HG03097 (cell line): ENCODE data around the gene IQCM.

Source experiments
- ATAC-seq: cut with Tn5 transposase; IDR thresholded peaks from one replicate; pipeline ENCODE4 v1.9.1; 2021; ENCODE audit not compliant: unreplicated experiment, low FRiP score

The IQCM gene

GRCh38 chr4:149815743-149816142 is at the start of gene IQCM:
Gene IQCM (minus strand): TSS chr4:149815843. CDS start chr4:149742691, 73,152 bp downstream.
- ATAC-seq = no peak

DNA sequence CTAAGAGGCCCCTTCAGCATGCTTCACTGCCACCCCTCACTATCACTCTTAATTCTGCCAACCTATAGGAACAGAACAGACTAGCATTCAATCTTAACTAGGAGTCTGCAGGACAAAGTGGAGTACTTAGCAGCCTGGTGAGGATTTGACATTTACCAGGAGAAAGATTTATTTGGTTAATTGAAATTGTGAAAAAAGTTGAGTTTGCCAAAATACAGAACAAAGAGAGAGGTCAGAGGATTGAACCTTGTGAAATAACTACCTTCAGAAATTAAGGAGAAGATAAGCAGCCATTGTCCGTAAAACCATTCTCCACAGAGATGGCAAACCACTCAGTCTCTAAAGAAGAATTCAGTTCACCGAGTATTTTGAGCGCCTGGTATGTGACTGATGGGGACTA is 41.8 kb upstream of the IQCM start:
- ATAC-seq = no peak

DNA sequence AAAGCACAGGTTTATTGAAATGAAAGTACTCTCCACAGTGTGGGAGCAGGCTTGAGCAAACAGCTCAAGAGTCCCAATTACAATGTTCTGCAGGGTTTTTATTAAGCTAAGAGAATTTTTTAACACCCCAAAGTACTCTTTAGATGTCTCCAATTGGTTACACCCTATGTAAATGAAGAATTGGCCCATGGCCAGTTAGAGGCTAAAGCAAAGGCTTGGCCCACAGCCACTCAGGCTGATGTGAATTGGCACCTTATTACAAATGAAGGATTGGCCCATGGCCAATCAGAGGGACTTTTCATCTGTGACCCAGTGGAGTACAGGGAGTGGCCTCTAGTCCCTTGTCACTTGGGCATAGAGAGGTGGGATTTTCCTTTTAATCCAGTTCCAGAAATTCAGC is 30.1 kb upstream of the IQCM start:
- no peak for ATAC-seq

DNA sequence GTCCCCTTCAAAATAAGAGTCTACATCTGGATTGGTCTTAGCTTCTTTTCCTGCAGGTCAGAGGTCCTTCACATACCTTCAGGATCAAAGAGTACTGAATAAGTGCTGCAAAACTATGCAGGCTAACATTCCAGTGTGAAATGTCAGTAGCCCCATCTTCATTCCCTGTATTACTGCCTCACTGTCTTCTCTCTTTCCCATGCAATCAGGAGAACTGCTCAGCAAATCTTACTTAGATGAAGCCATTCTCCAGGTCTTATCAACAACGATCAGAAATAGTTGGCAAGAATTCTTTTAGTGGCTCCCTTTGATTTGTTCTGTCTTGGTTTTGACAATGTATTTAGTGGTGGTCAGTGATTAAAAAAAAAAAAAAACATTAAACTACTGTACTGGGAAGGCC is 26.0 kb upstream of the IQCM start:
- ATAC-seq = no peak

GRCh38 chr4:149838036-149838435 is 22.4 kb upstream of the IQCM start:
- ATAC-seq = no peak

DNA sequence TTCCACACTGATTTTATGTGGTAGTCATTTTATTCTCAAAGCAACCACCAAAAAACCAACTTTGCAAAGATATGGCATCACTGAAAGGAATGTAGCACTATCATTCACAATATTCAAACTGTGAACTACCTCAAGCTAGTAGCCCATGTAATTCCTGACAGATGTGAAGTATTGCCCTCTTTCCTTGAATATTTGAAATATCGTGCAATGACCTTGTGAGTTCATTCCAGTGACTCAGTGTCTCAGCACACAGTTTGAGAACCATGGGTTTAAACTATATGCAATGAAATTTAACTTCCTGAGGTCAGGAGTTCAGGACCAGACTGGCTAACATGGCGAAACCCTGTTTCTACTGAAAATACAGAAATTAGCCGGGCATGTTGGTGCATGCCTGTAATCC is 20.9 kb upstream of the IQCM start:
- no peak for ATAC-seq

- no peak for ATAC-seq
Measured at GRCh38 chr4:149835280-149835679, 19.6 kb upstream of the IQCM start.

- no peak for ATAC-seq
Measured at GRCh38 chr4:149831656-149832208, 16.1 kb upstream of the IQCM start.

- ATAC-seq = no peak
Measured at GRCh38 chr4:149830823-149831222, 15.2 kb upstream of the IQCM start.

DNA sequence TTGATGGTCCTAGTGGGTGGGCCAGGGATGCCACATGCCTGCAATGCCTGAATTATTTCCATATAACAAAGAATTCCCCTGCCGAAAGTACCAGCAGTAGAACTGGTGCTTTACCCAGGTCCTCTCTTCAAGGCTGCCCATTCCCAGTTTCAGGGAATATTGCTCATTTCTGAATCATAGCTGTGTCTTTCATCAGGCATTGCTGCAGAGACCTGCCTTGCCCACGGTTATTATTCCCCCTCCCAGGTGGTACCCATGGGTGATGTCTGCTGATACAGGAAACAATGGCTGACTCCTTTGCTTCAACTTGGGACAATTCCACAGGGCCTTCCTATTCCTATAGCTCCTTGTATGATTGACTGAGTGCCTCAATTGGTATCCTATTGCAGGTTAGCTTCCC is 9.7 kb upstream of the IQCM start:
- ATAC-seq = no peak

DNA sequence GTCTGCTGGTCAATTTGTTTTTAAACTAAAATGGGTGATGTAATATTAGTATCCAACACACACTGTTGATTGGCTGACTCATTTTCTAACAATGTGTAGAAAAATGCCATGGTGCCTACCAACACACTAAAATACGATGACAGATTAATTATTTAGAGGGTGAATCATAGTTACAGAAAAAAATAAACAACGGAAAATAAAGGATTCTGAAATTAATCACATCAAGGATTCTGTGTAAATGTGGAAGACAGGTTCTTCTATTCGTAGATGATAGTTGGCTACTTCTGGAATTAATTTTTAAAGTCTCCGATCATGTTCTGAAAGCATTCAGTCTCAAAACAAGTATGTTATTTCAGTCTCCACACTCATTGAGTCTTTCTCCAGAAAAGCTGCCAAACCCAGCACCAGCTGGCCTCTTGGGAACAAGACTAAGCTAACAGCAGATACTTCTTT is 8.2 kb upstream of the IQCM start:
- ATAC-seq = no peak

DNA sequence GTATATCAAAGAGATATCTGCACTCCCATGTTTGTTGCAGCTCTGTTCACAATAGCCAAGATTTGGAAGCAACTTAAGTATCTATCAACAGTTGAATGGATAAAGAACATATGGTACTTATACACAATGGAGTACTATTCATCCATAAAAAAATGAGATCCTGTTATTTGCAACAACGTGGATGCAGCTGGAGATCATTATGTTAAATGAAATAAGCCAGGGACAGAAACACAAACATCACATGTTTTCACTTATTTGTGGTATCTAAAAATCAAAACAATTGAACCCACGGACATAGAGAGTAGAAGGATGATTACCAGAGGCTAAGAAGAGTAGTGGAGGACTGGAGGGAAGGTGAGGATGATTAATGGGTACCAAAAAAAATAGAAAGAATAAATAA is 14.2 kb downstream of the IQCM start:
- ATAC-seq = no peak

DNA sequence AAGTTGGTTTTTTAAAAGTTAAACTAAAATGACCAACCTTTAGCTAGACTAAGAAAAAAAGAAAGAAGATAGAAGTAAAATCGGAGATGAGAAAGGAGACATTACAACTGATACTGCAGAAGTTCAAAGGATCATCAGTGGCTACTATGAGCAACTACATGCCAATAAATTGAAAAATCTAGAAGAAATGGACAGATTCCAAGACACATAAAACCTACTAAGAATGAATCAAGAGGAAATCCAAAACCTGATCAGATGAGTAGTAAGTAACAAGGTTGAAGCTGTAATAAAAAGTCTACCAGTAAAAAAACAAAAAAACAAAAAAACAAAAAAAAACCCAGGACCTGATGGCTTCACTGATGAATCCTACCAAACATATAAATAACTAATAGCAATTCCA is 16.1 kb downstream of the IQCM start:
- no peak for ATAC-seq

GRCh38 chr4:149796381-149796780 is 19.3 kb downstream of the IQCM start:
- no peak for ATAC-seq

DNA sequence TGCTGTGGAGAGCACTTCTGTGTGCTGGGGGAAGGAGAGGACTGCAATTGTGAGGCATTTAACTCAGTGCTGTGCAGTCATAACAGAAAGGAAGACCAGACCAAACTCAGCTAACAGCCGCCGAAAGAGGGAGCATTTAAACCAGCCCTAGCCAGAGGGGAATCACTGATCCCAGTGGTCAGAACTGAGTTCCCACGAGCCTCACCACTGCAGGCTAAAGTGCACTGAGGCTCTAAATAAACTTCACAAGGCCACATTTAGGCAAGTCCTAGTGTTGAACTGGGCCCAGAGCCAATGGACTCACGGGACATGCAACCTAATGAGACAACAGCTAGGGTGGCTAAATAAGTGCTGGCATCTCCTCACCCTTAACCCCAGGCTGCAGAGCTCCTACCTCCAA is 20.4 kb downstream of the IQCM start:
- no peak for ATAC-seq

DNA sequence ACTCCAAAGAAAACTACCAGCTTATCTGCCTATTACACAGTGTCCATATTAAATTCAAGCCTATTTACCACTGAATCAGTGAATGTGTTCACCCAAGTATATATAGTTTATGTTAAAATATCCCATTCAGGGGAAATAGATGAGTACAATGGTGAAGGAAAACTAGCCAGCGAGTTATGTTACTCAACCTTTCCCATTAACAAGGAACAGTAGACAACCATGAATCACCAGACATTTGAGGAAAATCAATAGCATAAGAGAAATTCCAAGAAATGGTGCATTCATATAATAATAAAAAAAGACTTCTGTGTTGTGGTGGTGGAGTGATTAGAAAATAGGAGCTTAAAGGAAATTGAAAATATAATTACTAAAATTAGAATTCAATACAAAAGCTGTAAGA is 21.3 kb downstream of the IQCM start:
- no peak for ATAC-seq

- ATAC-seq = no peak
Measured at GRCh38 chr4:149793459-149793858, 22.2 kb downstream of the IQCM start.

GRCh38 chr4:149791851-149792250 is 23.8 kb downstream of the IQCM start:
- ATAC-seq = no peak

DNA sequence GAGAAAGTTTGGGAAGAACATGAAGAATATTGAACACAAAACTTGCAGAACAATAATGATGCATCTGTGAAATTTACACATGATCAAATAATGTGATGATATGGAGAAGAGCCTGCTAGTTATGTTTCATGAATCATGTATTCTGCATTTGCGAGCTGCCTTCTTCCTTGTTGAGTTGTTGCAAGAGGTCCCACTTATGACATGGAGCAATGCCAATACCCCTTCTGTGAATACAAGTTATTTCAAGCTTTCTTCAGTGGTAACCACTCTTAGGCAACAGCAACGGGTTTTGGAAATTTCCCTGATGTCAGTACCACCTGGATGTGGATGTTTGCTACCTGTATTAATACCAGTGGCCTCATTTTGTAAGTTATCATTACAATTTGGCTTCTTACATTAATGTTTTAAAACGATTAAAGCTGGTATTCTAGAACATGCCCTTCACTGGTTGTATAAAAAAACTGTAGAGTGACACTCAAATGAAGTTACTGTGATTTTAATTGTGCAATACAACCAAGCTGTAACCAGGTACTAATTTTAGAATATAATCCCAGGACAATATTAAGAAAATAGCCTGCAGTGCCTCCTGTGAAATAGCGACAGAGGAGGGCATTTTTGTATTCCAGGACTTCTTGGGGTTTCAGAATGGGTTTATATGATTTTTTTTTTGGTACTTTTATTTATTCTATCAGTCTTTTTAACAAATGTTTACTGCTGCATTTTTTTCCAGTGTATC is 25.3 kb downstream of the IQCM start:
- ATAC-seq = no peak

DNA sequence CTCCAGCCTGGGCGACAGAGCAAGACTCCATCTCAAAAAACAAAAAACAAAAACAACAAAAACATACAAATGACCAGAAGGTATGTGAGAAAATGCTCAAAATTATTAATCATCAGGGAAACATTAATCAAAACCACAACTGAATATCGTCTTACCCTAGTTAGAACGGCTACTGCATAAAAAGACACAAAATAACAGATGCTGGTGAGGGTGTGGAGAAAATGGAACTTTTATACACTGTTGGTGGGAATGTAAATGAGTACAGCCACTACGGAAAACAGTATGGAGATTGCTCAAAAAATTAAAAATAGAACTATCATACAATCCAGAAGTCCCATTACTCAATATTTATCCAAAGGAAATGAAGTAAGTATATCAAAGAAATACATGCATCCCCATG is 27.3 kb downstream of the IQCM start:
- no peak for ATAC-seq

DNA sequence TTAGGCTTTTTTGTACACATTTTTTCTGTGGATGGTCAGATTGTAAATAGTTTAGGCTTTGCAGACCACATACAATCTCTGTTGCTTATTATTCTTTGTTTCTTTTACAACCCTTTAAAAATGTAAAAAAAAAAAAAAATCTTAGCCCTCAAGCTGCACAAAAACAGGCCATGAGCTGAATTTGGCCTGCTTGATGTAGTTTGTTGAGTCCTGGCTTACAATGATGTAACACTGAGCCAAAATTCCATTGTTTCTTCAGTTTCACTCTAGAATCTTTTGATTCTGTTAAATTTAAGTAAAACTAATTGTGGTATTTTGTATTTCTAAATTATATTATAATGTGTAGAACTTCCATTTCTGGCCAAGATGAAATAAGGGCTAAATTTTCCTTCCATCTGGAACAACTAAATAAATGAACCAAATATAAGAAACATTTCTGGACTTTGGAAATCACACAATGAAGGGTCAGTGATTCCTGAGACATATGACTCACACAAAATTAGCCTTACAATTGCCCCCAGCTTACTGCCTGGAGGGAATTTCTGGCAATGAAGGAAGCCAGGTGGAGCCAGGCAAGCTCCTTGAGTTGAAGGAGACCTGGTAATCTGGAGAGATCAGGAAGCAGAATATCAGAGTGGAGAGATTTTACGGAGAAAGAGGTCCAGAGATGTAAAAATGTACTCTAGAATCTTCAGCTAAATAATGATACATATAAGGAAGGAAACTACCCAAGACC is 29.8 kb downstream of the IQCM start:
- no peak for ATAC-seq

DNA sequence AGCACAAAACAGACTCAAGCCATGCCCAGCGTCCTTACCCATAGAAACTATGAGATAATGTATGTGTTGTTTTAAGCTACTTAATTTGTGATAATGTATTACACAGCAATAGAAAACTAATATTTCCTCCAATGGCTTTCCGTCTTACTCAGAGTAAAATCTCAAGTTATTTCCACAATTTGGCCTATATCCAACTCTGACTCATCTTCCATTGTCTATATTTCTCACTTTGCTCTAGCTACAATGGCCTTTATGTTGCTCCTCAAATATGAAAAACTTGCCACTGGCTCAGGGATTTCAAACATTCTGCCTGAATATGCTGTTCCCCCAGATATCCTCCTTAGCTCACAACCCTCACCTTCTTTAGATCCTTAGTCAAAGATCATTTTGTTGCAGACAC is 31.6 kb downstream of the IQCM start:
- no peak for ATAC-seq
